Measurements from ENCODE around the gene PHF12.

DNA sequence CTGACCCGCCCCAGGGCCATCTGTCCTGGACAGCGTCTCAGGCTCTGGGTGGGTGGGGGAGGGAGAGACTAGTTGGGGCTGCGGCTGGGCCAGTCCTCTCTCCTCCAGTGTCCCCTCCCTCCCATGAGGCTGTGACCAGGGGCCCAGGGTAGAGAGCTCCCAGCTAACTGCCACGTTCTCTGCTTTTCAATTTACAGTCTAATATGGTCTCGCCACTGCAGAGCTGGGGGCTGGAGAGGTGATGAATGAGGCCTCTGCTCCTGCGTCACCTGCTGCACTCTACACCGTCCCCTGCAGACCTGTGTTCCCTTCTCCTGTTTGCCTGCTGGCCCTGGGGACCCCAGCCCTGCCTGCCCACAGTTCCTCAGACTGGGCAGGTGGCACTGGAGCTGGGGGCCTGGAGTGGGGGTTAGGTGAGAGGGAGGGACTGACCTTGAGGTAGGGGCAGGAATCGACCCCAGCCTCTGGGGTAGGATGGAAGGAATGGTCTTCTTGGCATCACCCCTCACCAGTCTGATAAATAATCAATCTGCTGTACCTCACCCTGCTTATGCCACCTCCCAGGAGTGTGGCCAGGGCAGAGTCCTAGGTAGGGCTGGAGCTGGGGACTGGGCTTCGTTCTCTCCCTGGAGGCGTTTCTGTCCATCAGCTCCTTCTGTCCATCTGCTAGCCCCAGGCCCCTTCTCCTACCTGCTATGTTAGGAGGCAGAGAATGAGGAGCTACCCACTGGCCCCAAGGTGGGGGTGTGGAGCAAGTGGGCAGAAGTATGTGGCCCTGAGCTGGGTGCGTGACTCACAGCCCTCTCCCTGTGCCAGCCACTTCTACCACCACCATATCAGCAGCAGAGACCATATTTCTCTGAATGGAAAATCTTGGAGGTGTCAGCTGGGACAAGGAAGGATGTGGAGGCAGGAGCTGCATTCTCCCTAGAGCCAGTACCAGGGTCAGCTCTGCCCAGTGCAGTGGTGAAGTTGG is 41.6 kb upstream of the PHF12 start:
- TF ChIP-seq RAD21 (IDR thresholded peaks at IDR 0.05; ENCODE audit: low read length) = no peak
- TF ChIP-seq, protein P1, sequence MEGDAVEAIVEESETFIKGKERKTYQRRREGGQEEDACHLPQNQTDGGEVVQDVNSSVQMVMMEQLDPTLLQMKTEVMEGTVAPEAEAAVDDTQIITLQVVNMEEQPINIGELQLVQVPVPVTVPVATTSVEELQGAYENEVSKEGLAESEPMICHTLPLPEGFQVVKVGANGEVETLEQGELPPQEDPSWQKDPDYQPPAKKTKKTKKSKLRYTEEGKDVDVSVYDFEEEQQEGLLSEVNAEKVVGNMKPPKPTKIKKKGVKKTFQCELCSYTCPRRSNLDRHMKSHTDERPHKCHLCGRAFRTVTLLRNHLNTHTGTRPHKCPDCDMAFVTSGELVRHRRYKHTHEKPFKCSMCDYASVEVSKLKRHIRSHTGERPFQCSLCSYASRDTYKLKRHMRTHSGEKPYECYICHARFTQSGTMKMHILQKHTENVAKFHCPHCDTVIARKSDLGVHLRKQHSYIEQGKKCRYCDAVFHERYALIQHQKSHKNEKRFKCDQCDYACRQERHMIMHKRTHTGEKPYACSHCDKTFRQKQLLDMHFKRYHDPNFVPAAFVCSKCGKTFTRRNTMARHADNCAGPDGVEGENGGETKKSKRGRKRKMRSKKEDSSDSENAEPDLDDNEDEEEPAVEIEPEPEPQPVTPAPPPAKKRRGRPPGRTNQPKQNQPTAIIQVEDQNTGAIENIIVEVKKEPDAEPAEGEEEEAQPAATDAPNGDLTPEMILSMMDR (conservative IDR thresholded peaks at IDR 0.05; ENCODE audit: low read depth, low read length) = no peak
- TF ChIP-seq RFX5 (IDR thresholded peaks at IDR 0.05; ENCODE audit: low read depth, low read length) = no peak
- no peak for TF ChIP-seq POLR2A (IDR thresholded peaks at IDR 0.05; ENCODE audit: low read depth, low read length)
- TF ChIP-seq, protein P2, sequence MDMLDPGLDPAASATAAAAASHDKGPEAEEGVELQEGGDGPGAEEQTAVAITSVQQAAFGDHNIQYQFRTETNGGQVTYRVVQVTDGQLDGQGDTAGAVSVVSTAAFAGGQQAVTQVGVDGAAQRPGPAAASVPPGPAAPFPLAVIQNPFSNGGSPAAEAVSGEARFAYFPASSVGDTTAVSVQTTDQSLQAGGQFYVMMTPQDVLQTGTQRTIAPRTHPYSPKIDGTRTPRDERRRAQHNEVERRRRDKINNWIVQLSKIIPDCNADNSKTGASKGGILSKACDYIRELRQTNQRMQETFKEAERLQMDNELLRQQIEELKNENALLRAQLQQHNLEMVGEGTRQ (IDR thresholded peaks at IDR 0.05; ENCODE audit: low read depth, low read length) = no peak
- no peak for TF ChIP-seq MAFK (IDR thresholded peaks at IDR 0.05; ENCODE audit: low read depth, low read length)
